ENCODE measurements around the gene CPXM2.

GRCh38 chr10:123751342-123752134 lies 140.1 kb downstream of the CPXM2 start:
- TF ChIP-seq CEBPB (IDR thresholded peaks at IDR 0.05): no peak
- TF ChIP-seq JUNB (IDR thresholded peaks at IDR 0.05): no peak
- TF ChIP-seq RFX5 (IDR thresholded peaks at IDR 0.05): no peak
- no peak for TF ChIP-seq CTCF (IDR thresholded peaks at IDR 0.05)
- no peak for TF ChIP-seq RCOR1 (IDR thresholded peaks at IDR 0.05; ENCODE audit: low read depth, low read length)
- no peak for TF ChIP-seq POLR2A (IDR thresholded peaks at IDR 0.05; ENCODE audit: low read length)
- TF ChIP-seq HOXA7 (CRISPR knock-in tag; IDR thresholded peaks at IDR 0.05): no peak
- TF ChIP-seq BCL3 (IDR thresholded peaks at IDR 0.05): no peak
- no peak for TF ChIP-seq NFE2L2 (conservative IDR thresholded peaks at IDR 0.05; ENCODE audit: low read length)
- no peak for TF ChIP-seq KDM1A (IDR thresholded peaks at IDR 0.05; ENCODE audit: low read depth)
- TF ChIP-seq POLR2AphosphoS2 (conservative IDR thresholded peaks at IDR 0.05; ENCODE audit: low read length): no peak
- no peak for TF ChIP-seq EP300 (IDR thresholded peaks at IDR 0.05)
- TF ChIP-seq CHD4 (IDR thresholded peaks at IDR 0.05; ENCODE audit: borderline replicate concordance): no peak
